HCT116 (cell line): ENCODE data around the gene ITPK1.

Experiments used
- CTCF ChIP-seq, 3 experiments: fragments of 200-600 bp in 1 of 3; sonication (generic) in 1 of 3; IDR thresholded peaks in 2 of 3; conservative IDR thresholded peaks in 1 of 3; 2 replicates each; pipeline ENCODE4 v1.5.1; 2012 to 2017; ENCODE audit warnings: low read depth in 2 of 3, low read length in 2 of 3, antibody characterized with exemption in 1 of 3, borderline replicate concordance in 1 of 3, control low read depth in 1 of 3, mild to moderate bottlenecking in 1 of 3, mixed read lengths in 1 of 3, mixed run types in 1 of 3, moderate library complexity in 1 of 3; ENCODE audit not compliant: insufficient read depth in 1 of 3
- ELF1 ChIP-seq: IDR thresholded peaks from 2 replicates; pipeline ENCODE4 v1.6.1; 2012; ENCODE audit warnings: low read depth, borderline replicate concordance

- TF ChIP-seq CTCF (IDR thresholded peaks at IDR 0.05 in 2 of 3, conservative IDR thresholded peaks at IDR 0.05 in 1 of 3; ENCODE audit: borderline replicate concordance in 1 of 3, insufficient read depth in 1 of 3, low read depth in 2 of 3, low read length in 2 of 3) (no peak), ELF1 (no peak)
Measured at GRCh38 chr14:92926180-92926845, 189.4 kb downstream of the ITPK1 start.
